Stimulated activated CD8-positive, alpha-beta memory T cell treated with anti-CD3 and anti-CD28 coated beads, Interleukin-15, amount 100 ng/mL, for 1 hour (primary cell): ENCODE measurements around the gene MFRP.

Experiments
- DNase-seq: peaks from one replicate; pipeline ENCODE4 v3.0.0-alpha.2; 2020; ENCODE audit warnings: low read depth

Gene MFRP

DNA sequence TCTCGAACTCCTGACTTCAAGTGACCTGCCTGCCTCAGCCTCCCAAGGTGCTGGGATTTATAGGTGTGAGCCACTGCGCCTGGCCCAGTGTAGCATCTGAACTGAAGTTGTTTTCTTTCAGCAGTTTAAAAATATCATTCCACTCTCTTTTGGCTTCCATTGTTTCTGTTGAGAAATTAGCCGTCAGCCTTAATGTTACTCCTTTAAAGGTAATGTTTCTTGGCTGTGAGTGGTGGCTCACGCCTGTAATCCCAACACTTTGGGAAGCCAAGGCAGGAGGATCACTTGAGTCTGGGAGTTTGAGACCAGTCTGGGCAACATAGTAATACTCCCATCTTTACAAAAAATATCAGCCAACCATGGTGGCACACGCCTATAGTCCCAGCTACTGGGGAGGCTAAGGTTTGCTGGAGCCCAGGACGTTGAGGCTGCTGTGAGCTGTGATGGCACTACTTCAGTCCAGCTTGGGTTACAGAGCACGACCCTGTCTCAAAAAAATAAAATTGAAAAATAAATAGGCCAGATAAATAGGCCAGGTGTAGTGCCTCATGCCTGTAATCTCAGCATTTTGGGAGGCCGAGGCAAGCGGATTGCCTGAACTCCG lies 55.5 kb downstream of the MFRP start:
- DNase-seq: no peak
